ENCODE data around the gene TMEM131.

TMEM131 gene

DNA sequence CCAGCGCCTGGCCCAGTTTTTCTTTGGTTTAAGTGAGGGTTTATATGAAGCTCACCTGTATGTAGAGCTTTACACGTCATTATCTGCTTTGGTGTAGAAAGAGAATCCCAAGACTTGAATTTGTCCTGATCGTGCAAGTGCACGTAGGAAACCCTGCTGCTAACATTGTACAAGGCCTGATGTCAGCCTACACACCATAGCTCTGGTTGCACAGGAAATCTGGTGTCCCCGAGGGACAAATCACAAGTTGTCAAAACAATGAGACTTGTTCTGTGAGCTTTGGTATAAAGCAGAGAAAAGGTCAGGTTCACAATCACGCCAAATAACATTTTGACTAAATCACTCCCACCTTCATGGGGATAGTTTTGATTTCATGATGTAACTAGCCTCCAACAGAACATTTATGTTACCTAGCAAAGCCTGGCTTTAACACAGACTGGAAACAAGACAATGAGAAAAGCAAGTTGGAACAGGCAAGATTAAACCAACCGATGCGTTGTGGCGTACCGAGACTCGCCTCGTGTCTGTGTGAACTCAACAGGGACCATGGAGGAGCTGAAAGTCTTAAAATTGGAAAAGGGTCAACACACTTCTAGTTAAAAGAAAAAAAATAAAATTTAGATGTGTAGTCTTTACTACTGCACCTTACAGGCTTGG lies 240.9 kb downstream of the TMEM131 start:
- DNase-seq: no peak

DNA sequence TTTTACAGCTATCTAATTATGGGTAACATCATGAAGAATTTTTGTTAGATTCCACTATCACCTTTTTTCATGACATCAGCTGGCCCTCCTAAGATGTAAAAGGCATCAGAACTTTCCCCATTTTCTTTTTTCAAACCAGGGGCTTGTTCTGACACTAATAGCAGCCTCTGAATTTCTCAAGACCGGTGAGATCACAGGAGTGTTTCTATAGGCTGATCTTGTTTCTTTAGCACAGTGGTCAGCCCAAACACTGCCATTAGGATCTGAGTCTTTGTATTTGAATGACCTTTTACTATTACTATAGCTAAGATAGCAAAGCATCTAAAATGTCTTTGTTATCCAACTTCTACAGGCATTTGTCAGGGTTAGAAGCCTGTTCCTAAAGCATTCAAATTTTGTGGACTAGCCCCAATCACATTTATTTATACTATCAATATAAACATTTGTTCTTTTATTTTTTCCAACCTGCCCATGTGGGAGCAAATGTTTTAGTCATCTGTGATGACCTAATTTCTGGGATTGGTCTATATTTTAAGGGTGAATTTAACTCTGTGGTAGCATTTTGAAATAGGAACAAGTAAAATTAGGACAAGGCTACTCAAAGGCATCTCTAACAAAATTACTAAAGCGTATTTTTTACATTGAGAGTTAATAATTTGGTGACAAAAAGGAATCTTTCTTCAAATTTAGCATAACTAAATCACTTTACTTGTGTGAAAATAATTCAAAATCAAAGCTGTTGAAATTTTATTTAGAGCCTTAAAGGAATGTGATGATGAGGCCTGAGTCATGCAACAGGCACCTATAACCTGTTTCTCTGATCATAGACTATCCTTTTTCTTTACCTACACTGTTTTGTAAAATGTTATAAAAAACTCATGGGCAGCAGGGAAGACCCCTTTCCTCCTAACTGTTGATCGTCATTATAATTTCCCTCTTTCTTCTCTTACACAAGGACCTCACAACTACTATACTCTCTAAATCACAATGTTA lies 243.1 kb downstream of the TMEM131 start:
- DNase-seq: peak; percentile 14

DNA sequence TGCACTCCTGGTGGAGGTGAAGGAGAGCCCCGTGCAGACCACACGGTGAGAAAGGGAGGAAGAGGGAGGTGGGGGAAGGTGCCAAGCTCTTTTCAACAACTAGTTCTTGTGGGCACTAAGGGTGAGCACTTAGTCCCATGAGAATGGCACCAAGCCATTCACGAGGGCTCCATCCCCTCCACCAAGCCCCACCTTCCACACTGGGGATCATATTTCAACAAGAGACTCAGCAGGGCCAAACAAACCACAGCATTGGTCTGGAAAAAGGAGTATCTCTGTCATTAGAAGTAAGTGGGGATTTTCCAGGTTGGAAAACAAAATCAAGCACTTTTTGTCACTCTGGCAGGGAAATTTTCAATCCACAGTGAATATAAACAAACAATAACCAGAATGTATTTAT lies 244.0 kb downstream of the TMEM131 start:
- peak; percentile 8 for DNase-seq

DNA sequence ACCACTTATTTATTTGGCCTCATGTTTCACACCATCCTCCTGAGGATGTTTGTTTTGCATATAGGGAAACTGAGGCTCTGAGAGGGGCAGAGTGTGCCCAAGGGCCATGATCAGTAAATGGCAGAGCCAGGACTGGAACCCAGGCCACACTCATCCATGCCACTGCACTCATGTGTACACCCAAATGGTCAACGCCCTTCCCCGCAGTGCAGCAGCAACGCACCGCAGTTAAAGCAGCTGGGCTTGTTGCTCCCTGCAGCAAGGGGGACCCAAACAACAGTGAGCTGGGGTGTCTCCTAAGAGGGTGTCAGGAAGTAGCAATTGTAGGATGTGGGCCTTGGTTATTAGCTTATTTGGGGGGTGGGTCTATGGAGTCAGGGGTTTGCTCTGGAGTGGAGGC lies 245.7 kb downstream of the TMEM131 start:
- DNase-seq: no peak

DNA sequence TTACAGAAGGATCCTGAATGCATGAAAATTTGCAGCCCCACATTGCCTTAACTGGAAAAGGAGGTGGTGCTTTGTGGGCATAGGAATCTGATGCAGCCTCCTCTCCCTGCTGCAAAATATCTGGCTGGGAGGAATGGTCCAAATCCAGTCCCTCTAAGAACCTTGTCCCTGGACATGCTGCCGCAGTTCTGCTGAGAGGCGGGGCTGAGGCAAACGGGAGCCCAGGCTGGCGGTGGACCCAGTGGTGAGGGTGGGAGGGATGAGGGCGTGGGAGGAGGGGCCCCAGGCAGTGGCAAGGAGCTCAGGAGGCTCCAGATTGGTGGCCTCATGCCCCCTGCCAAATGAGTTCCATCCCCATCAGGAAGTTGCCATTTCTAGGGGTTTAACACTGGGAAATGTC lies 246.2 kb downstream of the TMEM131 start:
- DNase-seq: no peak

DNA sequence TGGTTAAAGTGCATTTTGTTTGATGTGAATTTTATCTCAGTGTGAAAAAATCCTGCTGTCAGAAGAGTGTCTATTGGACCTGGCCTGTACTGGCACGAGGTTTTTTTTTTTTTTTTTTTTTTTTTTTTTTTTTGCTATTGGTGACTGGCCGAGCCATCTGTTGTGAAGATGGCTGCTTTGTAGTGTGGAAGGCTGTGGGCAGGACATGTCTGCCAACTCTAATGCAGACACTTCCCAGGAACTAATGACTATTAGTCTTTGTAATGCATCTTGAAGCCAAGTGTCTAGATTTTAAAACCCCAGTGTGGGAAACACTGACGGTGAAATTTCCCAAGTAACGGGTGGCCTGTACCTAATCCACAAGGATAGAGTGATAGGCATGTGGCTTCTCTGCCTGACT lies 248.0 kb downstream of the TMEM131 start:
- DNase-seq: peak; percentile 12

DNA sequence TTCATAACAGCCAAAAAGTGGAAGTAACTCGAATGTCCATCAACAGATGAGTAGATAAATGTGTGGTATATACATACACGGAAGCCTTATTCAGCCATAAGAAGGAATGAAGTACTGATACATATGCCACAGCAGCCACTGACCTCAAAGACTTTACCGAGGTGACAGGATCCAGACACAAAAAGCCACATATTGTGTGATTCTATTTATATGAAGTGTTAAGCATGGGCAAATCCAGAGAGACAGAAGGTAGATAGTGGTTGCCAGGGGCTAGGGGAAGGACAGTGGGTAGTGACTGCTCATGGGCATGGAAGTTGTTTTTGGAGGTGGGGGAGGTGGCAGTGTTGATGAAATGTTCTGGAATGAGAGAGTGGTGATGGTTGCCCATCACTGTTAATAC lies 248.5 kb downstream of the TMEM131 start:
- no peak for DNase-seq

DNA sequence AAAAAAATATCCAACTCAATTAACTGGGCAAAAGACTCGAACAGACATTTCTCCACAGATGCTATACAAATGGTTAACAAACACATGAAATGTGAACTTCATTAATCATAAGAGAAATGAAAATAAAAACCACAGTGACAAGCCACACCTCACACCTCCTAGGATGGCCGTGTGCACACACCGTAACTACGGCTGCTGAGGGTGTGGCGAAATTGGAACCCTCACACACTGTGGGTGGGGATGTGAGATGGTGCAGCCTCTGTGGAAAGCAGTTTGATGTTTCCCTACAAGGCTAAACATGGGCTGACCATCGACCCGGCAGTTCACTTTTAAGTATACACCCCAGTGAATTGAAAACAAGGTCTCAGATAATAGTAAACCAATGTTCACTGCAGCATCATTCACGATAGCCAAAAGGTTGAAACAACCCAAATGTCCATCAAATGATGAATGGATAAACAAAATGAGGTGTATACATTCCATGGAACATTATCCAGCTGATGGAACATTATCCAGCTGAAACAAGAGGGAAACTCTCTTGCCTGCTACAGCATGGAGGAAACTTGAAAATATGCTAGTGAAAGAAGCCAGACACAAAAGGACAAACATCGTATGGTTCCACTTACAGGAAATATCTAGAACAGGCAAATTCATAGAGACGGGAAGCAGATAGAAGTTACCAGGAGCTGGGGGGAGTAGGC lies 250.1 kb downstream of the TMEM131 start:
- DNase-seq: no peak

DNA sequence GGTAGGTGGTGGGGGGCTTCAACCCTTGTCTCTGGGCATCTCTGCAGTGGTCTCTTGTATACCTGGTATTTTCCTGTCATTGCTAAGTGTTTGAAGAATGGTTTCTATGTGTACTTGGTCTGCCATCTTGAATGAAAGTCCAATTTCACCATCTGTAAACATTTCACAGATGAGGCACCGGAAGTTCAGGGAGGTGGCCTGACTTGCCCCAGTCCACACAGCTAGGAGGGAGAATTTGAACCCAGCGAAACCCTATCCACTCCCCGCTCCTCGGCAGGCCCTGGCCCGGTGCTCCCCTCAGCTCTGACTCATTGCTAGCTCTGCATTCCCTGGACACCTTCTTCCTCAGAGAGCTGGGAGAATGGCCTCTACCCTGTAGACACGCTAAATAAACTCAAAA lies 251.8 kb downstream of the TMEM131 start:
- DNase-seq: no peak

DNA sequence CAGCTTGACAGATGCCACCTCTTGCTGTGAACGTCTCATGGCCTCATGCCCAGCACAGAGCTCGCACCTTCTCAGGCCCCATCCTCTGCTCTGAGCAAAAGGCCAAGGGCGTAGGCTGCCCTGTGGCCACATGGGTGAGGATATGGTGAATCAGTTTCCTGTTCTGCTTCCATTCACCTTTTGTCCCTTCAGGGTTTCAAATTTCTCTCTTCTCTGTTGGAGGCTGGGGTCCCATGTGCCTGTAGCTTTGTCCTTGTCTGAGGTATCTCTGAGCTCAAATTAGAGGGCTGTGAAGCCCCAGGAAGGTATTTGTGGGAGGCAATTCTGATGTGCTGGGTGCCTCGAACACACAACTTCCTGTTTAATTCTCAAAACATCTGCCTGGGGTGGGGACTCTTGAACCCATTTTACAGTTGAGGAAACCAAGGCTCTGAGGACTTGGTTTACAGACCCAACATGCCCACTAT lies 253.3 kb downstream of the TMEM131 start:
- DNase-seq: peak; percentile 44

DNA sequence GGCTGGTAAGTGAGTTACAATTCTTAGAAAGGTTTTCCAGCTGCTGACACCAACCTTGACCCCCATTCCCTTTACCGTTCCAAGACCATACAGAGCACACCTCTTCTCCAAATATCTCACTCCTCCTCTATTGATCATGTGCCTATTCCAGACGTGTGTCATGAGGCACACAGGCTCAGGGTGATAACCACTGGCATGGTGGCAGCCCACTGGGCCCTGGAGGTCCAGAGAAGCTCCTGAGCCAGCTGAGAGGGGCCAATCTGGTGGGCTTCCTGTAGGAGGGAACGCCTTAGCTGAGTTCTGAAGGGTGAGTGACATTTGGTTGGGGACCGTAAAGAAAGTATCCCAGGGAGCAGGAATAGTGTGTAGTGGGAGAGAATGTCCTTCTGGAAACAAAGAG lies 254.1 kb downstream of the TMEM131 start:
- DNase-seq: no peak

DNA sequence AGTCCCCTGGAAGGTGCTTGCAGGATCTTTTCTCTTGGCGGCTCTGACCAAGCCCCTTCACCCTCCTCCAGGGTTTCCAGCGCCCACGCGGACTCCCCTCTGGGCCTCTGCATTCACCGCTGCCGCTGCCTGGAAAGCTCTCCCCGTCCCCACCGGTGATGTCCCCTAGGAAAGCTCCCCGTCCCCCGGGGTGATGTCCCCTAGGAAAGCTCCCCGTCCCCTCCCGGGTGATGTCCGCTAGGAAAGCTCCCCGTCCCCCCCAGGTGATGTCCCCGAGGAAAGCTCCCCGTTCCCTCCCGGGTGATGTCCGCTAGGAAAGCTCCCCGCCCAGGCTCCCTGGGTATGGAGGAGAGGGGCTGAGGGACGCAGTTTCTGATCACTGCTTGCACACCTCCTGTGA lies 254.5 kb downstream of the TMEM131 start:
- no peak for DNase-seq

DNA sequence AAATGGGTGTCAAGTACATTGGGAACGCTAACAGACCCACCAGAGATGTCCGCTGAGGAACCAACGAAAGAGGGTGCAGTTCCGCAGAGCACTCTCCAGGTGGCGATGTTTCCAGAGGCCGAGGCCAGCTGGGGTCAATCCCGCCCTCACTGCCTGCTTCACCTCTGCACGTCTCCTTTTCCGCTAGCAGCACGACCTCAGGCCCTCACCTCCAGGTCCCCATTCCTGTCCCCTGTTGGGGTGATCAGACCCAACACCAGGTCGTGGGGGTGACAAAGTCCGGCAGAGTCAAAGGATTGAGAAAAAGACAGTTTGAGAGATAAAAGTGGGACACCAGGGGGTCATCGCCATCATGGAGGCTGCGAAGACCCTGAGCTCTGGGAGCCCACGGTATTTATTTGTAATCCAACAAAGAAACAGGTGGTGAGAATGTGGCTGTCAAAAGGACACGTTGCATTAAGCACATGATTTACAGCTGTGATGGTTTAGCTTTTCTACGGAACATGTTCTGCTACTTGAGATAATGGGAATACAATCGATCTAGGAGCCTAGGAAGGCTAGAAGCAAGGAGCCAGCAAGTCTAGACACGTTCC lies 255.1 kb downstream of the TMEM131 start:
- peak; percentile 22 for DNase-seq

DNA sequence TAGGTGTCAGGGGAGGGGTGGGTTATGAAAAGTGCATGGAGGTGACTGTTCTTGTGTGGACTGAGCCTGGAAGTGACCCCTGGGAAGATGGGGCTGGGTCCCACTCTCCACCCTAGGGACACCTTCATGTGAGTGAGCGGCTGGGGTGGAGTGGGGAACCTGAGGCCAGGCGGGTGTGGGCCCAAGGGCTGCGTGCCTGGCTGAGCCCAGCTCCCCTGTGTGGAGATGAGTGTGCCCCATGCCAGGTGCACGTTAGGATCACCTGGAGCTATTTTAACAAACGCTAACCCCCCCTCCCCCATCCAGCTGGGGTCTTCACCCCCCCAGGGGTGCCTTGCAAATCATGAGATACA lies 255.9 kb downstream of the TMEM131 start:
- no peak for DNase-seq

DNA sequence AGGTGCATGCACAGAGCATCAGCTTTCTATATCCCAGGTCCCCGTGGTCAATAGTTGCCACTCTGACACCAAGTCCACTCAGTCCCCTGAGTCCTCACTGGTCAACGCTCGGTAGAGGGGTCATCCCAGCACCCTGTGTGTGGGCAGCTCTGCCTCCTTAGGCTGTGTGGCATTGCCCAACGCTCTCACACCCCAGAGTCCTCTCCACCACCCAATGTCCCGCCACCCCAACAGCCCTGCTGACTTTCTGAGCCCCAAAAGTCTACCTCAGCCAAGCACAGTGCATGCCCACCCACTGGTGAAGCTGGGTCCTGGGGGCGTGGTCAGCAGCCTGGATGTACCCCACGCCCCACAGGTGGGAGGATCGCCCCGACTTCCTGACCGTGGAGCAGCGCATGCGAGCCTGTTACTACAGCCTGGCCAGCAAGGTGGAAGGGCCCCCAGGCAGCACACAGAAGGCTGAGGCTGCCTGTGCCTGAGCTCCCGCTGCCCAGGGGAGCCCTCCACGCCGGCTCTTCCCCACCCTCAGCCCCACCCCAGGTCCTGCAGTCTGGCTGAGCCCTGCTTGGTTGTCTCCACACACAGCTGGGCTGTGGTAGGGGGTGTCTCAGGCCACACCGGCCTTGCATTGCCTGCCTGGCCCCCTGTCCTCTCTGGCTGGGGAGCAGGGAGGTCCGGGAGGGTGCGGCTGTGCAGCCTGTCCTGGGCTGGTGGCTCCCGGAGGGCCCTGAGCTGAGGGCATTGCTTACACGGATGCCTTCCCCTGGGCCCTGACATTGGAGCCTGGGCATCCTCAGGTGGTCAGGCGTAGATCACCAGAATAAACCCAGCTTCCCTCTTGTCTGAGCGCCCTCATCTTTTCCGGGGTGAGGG lies 256.5 kb downstream of the TMEM131 start:
- DNase-seq: no peak

DNA sequence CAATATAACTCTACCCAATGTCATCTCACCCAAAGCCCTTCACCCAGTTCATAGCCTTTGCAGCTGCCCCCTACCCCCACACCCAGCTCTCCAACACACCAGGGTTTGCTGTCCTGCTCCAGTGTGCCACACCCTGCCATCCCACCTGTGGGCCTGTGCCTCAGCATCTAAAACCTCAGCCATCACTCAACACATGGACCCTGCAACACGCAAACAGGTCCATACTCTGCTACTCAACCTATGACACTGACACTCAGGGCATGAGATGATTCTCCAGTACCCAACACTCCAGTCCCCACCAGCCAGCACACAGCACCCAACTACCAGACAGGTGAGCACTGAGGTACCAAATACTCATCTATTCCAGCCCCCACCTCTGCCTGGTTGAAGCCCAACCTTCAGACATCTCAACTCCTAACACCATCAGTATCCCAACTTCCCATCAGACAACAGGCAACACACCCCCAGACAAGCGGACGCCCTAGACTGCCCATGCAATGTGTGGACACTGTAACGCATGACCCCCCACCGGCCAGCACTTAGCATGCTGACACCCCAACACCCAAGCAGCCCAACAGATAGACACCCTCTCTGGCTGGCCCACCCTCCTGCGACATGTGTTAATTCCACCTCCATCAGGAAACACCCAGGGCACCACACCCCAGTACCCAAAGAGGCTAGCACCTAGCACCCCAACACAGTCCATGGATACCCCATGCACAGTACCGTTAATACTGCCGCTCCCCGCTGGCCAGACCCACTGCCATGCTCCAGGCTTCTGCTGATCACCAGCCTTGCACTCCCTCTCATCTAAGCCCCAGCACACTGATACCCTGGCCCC lies 257.3 kb downstream of the TMEM131 start:
- no peak for DNase-seq

DNA sequence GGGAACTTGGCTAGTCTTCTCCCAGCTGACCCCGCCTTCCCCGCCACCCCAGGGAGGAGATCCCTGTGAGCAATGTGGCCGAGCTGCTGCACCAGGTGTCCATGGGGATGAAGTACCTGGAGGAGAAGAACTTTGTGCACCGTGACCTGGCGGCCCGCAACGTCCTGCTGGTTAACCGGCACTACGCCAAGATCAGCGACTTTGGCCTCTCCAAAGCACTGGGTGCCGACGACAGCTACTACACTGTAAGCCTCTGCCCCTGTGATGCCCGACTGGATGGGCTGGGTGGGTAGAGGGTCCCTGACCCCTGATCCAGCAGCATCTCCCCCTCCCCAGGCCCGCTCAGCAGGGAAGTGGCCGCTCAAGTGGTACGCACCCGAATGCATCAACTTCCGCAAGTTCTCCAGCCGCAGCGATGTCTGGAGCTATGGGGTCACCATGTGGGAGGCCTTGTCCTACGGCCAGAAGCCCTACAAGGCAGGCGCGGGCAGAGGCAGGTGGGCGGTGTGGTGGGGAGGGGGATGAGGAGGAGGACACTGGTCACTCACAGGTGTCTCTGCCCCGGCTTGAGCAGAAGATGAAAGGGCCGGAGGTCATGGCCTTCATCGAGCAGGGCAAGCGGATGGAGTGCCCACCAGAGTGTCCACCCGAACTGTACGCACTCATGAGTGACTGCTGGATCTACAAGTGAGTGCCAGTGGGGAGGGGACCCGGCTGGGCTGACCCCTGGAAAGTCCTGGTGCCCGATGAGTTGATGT lies 258.1 kb downstream of the TMEM131 start:
- DNase-seq: no peak

DNA sequence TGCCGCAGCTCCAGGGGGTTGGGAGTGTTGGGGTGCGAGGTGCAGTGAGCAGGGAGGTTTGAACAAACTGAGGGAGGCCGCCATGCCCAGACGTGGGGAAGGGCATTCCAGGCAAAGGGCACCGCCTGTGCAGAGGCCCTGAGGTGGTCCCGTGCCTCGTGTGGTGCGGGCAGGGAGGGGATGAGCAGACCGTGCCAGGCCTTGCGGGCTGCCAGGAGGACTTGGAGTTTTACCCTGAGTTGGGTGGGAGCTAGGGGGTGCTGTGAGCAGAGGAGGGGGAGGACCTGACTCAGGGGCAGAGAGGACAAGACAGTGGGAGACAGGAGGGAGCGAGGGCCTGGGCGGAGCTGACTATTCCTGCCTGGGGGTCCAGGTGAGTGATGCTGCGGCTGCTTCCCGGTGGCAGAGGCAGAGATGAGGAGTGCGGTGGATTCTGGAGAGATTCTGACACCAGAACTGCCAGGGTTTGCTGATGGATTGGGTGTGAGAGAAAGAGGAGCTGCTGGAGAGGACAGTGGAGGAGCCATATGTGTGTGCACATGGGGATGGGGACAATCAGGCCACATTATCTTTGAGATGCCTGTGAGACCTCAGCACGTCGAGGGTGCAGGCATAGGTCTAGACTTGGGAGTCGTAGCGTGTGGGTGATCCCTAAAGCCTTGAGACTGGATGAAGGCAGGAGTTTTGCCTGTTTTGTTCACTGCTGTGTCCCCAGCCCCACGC lies 259.0 kb downstream of the TMEM131 start:
- DNase-seq: no peak

DNA sequence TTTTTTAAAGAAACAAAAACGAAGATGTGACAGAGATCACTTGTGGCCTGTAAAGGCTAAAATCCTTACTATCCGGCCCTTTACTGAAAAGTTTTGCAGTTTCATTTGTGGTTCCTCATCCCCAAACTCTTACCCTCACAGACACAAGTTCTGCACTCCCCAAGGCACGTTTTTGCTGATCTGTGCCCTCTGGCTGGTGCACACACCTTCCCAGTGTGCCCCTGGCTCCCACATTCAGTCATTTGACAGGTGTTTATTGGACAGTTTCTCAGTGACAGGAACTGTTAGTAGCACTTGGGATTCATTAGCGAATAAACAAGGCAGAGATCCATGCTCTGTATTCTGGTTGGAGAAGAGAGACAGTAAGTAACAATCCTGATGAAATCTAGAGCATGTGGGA lies 259.6 kb downstream of the TMEM131 start:
- no peak for DNase-seq

DNA sequence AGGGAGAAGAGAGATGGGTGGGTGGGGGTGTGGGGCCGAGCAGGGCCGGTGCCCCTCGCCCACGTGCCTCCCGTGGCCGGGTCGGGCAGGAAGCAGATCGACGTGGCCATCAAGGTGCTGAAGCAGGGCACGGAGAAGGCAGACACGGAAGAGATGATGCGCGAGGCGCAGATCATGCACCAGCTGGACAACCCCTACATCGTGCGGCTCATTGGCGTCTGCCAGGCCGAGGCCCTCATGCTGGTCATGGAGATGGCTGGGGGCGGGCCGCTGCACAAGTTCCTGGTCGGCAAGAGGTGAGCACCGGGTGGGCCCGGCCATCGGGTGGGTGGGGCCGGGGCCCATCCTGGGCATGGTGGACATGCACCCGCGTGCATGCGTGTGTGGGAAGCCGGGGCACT lies 260.6 kb downstream of the TMEM131 start:
- DNase-seq: no peak
